HepG2 (cell line): ENCODE results near the gene ITIH3. TPM values are rescaled to one million over a fixed set of nuclear protein-coding genes. Genes with fewer than 3 reads are reported as not detected.
A peak's percentile ranks its signal among the peaks of the same experiment; 100 is the strongest.

Source experiments
- ATF7-NPFF ChIP-seq: sonication (generic); formaldehyde crosslinking; IDR thresholded peaks from 2 replicates; pipeline ENCODE4 v1.8.1; 2023; ENCODE audit warnings: mild to moderate bottlenecking, low read depth, missing genetic modification reagents, moderate library complexity
- KLF16 ChIP-seq, 2 experiments: sonication (generic) in 1 of 2; formaldehyde crosslinking in 1 of 2; IDR thresholded peaks; 2 replicates each; pipeline versions ENCODE4 v1.6.1 to v1.8.0; 2016 to 2023; ENCODE audit warnings: missing genetic modification reagents in 2 of 2, missing compliant biosample characterization in 1 of 2
- MAZ ChIP-seq, 2 experiments: sonication (generic) in 1 of 2; formaldehyde crosslinking in 1 of 2; IDR thresholded peaks; 2 replicates each; pipeline versions ENCODE4 v1.5.0 to v1.6.1; 2012 to 2020; ENCODE audit warnings: low read depth in 2 of 2, mild to moderate bottlenecking in 2 of 2, borderline replicate concordance in 1 of 2, improper control_type of control experiment in 1 of 2, low read length in 1 of 2, missing genetic modification reagents in 1 of 2, moderate library complexity in 1 of 2
- NCOR1 ChIP-seq: fragments of 200-600 bp; sonication (generic); IDR thresholded peaks from 2 replicates; pipeline ENCODE4 v1.7.0; 2017; ENCODE audit warnings: antibody characterized with exemption, low read length, borderline replicate concordance
- REPIN1 ChIP-seq: sonication (generic); formaldehyde crosslinking; IDR thresholded peaks from 2 replicates; pipeline ENCODE4 v1.8.0; 2022; ENCODE audit warnings: missing genetic modification reagents, low read depth, mild to moderate bottlenecking, borderline replicate concordance
- RXRB ChIP-seq: IDR thresholded peaks from 2 replicates; pipeline ENCODE4 v1.6.1; 2016; ENCODE audit warnings: borderline replicate concordance, missing genetic modification reagents, missing compliant biosample characterization
- SIX1 ChIP-seq: sonication (generic); formaldehyde crosslinking; IDR thresholded peaks from 2 replicates; pipeline ENCODE4 v1.4.0; 2020; ENCODE audit warnings: missing genetic modification reagents, borderline replicate concordance
- TBX2 ChIP-seq: sonication (generic); formaldehyde crosslinking; IDR thresholded peaks from 2 replicates; pipeline ENCODE4 v1.5.0; 2020; ENCODE audit warnings: missing genetic modification reagents, mild to moderate bottlenecking, borderline replicate concordance
- YEATS4 ChIP-seq: sonication (generic); formaldehyde crosslinking; IDR thresholded peaks from 2 replicates; pipeline ENCODE4 v1.4.0; 2020; ENCODE audit warnings: missing genetic modification reagents, borderline replicate concordance
- ZNF775 ChIP-seq: sonication (generic); formaldehyde crosslinking; IDR thresholded peaks from 2 replicates; pipeline ENCODE4 v1.4.0; 2020; ENCODE audit warnings: missing genetic modification reagents, mild to moderate bottlenecking, moderate library complexity, borderline replicate concordance
- polyA plus RNA-seq, 8 experiments: library from polyadenylated mRNA; depleted of rRNA in 3 of 8; stranded (reverse) in 7 of 8; unstranded in 1 of 8; fragments of >200 nt; fragmentation: Illumina TruSeq in 4 of 8; extraction: Trizol in 4 of 8; gene quantifications; 2 replicates each; pipeline versions ENCODE4 v1.2.1 to v1.2.3, GENCODE V29; 2011 to 2016; ENCODE audit warnings: low read depth in 4 of 8, missing spikeins in 1 of 8, mixed read lengths in 1 of 8; ENCODE audit not compliant: insufficient read depth in 1 of 8
- total RNA-seq, 5 experiments: library from RNA; depleted of rRNA; stranded (reverse); fragments of >200 nt; fragmentation: Illumina TruSeq; extraction: Trizol; gene quantifications; 2 replicates each; pipeline ENCODE4 v1.2.3, GENCODE V29; 2016; ENCODE audit warnings: low read depth in 1 of 5
- TF ChIP-seq, protein P1 (sequence below): sonication (generic); formaldehyde crosslinking; IDR thresholded peaks from 2 replicates; pipeline ENCODE4 v1.4.0; 2020; ENCODE audit warnings: missing genetic modification reagents, mild to moderate bottlenecking, borderline replicate concordance
- TF ChIP-seq, protein P2 (sequence below): IDR thresholded peaks from 2 replicates; pipeline ENCODE4 v1.4.0; 2020; ENCODE audit warnings: mild to moderate bottlenecking, missing genetic modification reagents
- TF ChIP-seq, protein P3 (sequence below): sonication (generic); formaldehyde crosslinking; IDR thresholded peaks from 2 replicates; pipeline ENCODE4 v1.5.0; 2020; ENCODE audit warnings: mild to moderate bottlenecking, missing genetic modification reagents, moderate library complexity
- TF ChIP-seq, protein P4 (sequence below): sonication (generic); formaldehyde crosslinking; conservative IDR thresholded peaks from 2 replicates; pipeline ENCODE4 v1.8.0; 2022; ENCODE audit warnings: missing genetic modification reagents
- TF ChIP-seq, protein P5 (sequence below): sonication (generic); formaldehyde crosslinking; IDR thresholded peaks from 2 replicates; pipeline ENCODE4 v1.5.0; 2020; ENCODE audit warnings: missing genetic modification reagents

The ITIH3 gene
- total and polyA plus RNA-seq, 2 of the 13 experiments (the other 11 are each of a cell fraction or from before 2014, with no cell fraction given), result 105 to 632 TPM

DNA sequence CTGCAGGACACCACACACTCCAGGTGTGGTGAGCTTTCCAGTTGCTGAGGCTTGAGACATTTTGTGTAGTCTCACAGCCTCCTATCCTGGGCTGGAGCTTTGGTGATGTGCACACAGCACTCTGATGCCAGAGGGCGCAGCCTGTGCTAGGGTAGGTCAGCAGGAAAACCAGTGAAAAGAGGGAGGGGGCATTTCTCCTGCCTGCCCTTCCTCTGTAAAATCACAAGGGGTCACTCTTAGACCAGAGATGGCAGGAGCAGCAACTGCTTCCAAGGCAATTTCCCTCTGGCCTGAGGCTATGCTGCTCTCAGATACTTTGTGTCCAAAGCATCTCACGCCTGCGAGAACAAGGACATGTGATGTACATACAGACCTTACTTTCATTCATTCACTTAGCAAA is 56.8 kb downstream of the ITIH3 start (continued):
- TF ChIP-seq TBX2 (CRISPR knock-in tag) (no peak), NCOR1 (no peak), SIX1 (CRISPR knock-in tag) (no peak), ZNF775 (CRISPR knock-in tag) (no peak), MAZ (IDR thresholded peaks at IDR 0.05; ENCODE audit: borderline replicate concordance, low read depth, low read length) (no peak), MAZ (CRISPR knock-in tag; IDR thresholded peaks at IDR 0.05; ENCODE audit: low read depth) (peak; percentile 57; the same call in 1 of the 2 replicates), YEATS4 (CRISPR knock-in tag) (no peak), REPIN1 (CRISPR knock-in tag) (0 out of 2 replicates have a peak, but pooled peaks have one; percentile 55), KLF16 (CRISPR knock-in tag; IDR thresholded peaks at IDR 0.05) (peak in 1 of 2 experiments; percentile 35; a peak in 1 of 4 replicates), RXRB (peak; percentile 39; the same call in 1 of the 2 replicates), ATF7-NPFF (no peak)
- TF ChIP-seq, protein P1, sequence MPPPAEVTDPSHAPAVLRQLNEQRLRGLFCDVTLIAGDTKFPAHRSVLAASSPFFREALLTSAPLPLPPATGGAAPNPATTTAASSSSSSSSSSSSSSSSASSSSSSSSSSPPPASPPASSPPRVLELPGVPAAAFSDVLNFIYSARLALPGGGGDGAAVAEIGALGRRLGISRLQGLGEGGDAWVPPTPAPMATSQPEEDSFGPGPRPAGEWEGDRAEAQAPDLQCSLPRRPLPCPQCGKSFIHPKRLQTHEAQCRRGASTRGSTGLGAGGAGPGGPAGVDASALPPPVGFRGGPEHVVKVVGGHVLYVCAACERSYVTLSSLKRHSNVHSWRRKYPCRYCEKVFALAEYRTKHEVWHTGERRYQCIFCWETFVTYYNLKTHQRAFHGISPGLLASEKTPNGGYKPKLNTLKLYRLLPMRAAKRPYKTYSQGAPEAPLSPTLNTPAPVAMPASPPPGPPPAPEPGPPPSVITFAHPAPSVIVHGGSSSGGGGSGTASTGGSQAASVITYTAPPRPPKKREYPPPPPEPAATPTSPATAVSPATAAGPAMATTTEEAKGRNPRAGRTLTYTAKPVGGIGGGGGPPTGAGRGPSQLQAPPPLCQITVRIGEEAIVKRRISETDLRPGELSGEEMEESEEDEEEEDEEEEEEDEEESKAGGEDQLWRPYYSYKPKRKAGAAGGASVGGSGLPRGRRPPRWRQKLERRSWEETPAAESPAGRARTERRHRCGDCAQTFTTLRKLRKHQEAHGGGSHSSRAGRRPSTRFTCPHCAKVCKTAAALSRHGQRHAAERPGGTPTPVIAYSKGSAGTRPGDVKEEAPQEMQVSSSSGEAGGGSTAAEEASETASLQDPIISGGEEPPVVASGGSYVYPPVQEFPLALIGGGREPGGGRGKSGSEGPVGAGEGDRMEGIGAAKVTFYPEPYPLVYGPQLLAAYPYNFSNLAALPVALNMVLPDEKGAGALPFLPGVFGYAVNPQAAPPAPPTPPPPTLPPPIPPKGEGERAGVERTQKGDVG (CRISPR knock-in tag), result no peak
- TF ChIP-seq, protein P2, sequence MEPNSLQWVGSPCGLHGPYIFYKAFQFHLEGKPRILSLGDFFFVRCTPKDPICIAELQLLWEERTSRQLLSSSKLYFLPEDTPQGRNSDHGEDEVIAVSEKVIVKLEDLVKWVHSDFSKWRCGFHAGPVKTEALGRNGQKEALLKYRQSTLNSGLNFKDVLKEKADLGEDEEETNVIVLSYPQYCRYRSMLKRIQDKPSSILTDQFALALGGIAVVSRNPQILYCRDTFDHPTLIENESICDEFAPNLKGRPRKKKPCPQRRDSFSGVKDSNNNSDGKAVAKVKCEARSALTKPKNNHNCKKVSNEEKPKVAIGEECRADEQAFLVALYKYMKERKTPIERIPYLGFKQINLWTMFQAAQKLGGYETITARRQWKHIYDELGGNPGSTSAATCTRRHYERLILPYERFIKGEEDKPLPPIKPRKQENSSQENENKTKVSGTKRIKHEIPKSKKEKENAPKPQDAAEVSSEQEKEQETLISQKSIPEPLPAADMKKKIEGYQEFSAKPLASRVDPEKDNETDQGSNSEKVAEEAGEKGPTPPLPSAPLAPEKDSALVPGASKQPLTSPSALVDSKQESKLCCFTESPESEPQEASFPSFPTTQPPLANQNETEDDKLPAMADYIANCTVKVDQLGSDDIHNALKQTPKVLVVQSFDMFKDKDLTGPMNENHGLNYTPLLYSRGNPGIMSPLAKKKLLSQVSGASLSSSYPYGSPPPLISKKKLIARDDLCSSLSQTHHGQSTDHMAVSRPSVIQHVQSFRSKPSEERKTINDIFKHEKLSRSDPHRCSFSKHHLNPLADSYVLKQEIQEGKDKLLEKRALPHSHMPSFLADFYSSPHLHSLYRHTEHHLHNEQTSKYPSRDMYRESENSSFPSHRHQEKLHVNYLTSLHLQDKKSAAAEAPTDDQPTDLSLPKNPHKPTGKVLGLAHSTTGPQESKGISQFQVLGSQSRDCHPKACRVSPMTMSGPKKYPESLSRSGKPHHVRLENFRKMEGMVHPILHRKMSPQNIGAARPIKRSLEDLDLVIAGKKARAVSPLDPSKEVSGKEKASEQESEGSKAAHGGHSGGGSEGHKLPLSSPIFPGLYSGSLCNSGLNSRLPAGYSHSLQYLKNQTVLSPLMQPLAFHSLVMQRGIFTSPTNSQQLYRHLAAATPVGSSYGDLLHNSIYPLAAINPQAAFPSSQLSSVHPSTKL (CRISPR knock-in tag), result peak; percentile 36; the same call in 1 of the 2 replicates
- TF ChIP-seq, protein P3, sequence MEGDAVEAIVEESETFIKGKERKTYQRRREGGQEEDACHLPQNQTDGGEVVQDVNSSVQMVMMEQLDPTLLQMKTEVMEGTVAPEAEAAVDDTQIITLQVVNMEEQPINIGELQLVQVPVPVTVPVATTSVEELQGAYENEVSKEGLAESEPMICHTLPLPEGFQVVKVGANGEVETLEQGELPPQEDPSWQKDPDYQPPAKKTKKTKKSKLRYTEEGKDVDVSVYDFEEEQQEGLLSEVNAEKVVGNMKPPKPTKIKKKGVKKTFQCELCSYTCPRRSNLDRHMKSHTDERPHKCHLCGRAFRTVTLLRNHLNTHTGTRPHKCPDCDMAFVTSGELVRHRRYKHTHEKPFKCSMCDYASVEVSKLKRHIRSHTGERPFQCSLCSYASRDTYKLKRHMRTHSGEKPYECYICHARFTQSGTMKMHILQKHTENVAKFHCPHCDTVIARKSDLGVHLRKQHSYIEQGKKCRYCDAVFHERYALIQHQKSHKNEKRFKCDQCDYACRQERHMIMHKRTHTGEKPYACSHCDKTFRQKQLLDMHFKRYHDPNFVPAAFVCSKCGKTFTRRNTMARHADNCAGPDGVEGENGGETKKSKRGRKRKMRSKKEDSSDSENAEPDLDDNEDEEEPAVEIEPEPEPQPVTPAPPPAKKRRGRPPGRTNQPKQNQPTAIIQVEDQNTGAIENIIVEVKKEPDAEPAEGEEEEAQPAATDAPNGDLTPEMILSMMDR, result peak; percentile 85
- TF ChIP-seq, protein P4, sequence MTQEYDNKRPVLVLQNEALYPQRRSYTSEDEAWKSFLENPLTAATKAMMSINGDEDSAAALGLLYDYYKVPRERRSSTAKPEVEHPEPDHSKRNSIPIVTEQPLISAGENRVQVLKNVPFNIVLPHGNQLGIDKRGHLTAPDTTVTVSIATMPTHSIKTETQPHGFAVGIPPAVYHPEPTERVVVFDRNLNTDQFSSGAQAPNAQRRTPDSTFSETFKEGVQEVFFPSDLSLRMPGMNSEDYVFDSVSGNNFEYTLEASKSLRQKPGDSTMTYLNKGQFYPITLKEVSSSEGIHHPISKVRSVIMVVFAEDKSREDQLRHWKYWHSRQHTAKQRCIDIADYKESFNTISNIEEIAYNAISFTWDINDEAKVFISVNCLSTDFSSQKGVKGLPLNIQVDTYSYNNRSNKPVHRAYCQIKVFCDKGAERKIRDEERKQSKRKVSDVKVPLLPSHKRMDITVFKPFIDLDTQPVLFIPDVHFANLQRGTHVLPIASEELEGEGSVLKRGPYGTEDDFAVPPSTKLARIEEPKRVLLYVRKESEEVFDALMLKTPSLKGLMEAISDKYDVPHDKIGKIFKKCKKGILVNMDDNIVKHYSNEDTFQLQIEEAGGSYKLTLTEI (CRISPR knock-in tag), result no peak
- TF ChIP-seq, protein P5, sequence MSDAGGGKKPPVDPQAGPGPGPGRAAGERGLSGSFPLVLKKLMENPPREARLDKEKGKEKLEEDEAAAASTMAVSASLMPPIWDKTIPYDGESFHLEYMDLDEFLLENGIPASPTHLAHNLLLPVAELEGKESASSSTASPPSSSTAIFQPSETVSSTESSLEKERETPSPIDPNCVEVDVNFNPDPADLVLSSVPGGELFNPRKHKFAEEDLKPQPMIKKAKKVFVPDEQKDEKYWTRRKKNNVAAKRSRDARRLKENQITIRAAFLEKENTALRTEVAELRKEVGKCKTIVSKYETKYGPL (CRISPR knock-in tag), result no peak
